Panc1 (cell line): ENCODE measurements around the gene CCDC85C. TPM values are rescaled to one million over a fixed set of nuclear protein-coding genes. Genes with fewer than 3 reads are reported as not detected.

Experiments used
- ATAC-seq: fragments of 200-7000 bp; cut with Tn5 transposase; 2 replicates; pipeline ENCODE4 v1.9.1; 2020; ENCODE audit warnings: mild to moderate bottlenecking, moderate library complexity
- BruUV-seq: library from RNA; stranded (reverse); fragments of 400-500 nt; replicated peaks from 2 replicates; lab custom pipeline; 2021; lab: Mats Ljungman, UMichigan
- CTCF ChIA-PET: fragments of 300-600 bp; sonication (Branson Sonifier 250); formaldehyde crosslinking; loops from one replicate; lab custom pipeline; 2022; ENCODE audit warnings: antibody characterized with exemption; lab: Charles Lee
- POLR2A ChIA-PET: fragments of 300-600 bp; sonication (Branson Sonifier 250); formaldehyde crosslinking; loops from one replicate; lab custom pipeline; 2022; ENCODE audit warnings: antibody characterized with exemption; lab: Charles Lee
- DNase-seq: peaks from one replicate; pipeline ENCODE4 v3.0.0-alpha.2; 2010; ENCODE audit warnings: low read depth, low spot score
- H3K27ac ChIP-seq: 2 replicates; pipeline ENCODE4 v1.5.1; 2011; ENCODE audit warnings: mild to moderate bottlenecking, low read length, inconsistent platforms
- H3K27me3 ChIP-seq: fragments of 200-500 bp; sonication (Bioruptor generic); 2 replicates; pipeline ENCODE4 v1.6.0; 2014; ENCODE audit warnings: low read length, inconsistent platforms; ENCODE audit not compliant: control insufficient read depth, insufficient read depth
- H3K36me3 ChIP-seq: fragments of 200-500 bp; sonication (Bioruptor generic); 2 replicates; pipeline ENCODE4 v1.5.1; 2014; ENCODE audit warnings: inconsistent platforms, mild to moderate bottlenecking, low read length, moderate library complexity; ENCODE audit not compliant: control insufficient read depth, insufficient read depth
- H3K4me1 ChIP-seq: 2 replicates; pipeline ENCODE4 v1.5.1; 2011; ENCODE audit warnings: inconsistent platforms, mild to moderate bottlenecking, low read length, moderate library complexity; ENCODE audit not compliant: control insufficient read depth, insufficient read depth
- H3K4me3 ChIP-seq, 2 experiments: 2 replicates each; pipeline ENCODE4 v1.5.1; 2011 to 2012; ENCODE audit warnings: low read depth in 2 of 2, low read length in 2 of 2, mild to moderate bottlenecking in 2 of 2, inconsistent platforms in 1 of 2, moderate library complexity in 1 of 2
- H3K9me3 ChIP-seq: fragments of 200-500 bp; sonication (Bioruptor generic); 2 replicates; pipeline ENCODE4 v1.5.1; 2014; ENCODE audit warnings: low read depth, mild to moderate bottlenecking, inconsistent platforms, low read length, moderate library complexity; ENCODE audit not compliant: control insufficient read depth, insufficient read depth
- POLR2AphosphoS5 ChIP-seq: IDR thresholded peaks from 2 replicates; pipeline ENCODE4 v1.6.1; 2012; ENCODE audit warnings: mild to moderate bottlenecking, low read depth, low read length, moderate library complexity
- SIN3A ChIP-seq: IDR thresholded peaks from 2 replicates; pipeline ENCODE4 v1.6.1; 2012; ENCODE audit warnings: low read depth, mild to moderate bottlenecking, low read length, moderate library complexity, borderline replicate concordance; ENCODE audit not compliant: insufficient read depth
- TCF7L2 ChIP-seq: IDR thresholded peaks from 2 replicates; pipeline ENCODE4 v1.6.1; 2011; ENCODE audit warnings: mild to moderate bottlenecking, low read depth, low read length, inconsistent platforms
- in situ Hi-C: cut with HindIII; loops from 2 replicates; pipeline ENCODE4 v1.10.0; 2016; ENCODE audit warnings: low sequenced_read_pairs, low pct_unique_long_range_greater_than_20kb
- intact Hi-C: fragments of 100-400 bp; cut with micrococcal nuclease; formaldehyde crosslinking; loops from one replicate; pipeline ENCODE4 v1.10.0; 2022; ENCODE audit not compliant: unreplicated experiment
- total RNA-seq: library from RNA; stranded (reverse); gene quantifications from one replicate; pipeline ENCODE4 v1.2.1, GENCODE V29; 2021; ENCODE audit not compliant: unreplicated experiment
- TF ChIP-seq, protein P1 (sequence below), 2 experiments: IDR thresholded peaks; 2 replicates each; pipeline ENCODE4 v1.6.1; 2011 to 2012; ENCODE audit warnings: low read depth in 2 of 2, control low read depth in 1 of 2, low read length in 1 of 2, mild to moderate bottlenecking in 1 of 2, moderate library complexity in 1 of 2; ENCODE audit not compliant: insufficient read depth in 1 of 2
- TF ChIP-seq, protein P2 (sequence below): fragments of 450-650 bp; IDR thresholded peaks from 2 replicates; pipeline ENCODE4 v1.5.1; 2017; ENCODE audit warnings: mild to moderate bottlenecking

CCDC85C gene
- total RNA-seq, 1 experiment from 2014 or later: 96.6 TPM

DNA sequence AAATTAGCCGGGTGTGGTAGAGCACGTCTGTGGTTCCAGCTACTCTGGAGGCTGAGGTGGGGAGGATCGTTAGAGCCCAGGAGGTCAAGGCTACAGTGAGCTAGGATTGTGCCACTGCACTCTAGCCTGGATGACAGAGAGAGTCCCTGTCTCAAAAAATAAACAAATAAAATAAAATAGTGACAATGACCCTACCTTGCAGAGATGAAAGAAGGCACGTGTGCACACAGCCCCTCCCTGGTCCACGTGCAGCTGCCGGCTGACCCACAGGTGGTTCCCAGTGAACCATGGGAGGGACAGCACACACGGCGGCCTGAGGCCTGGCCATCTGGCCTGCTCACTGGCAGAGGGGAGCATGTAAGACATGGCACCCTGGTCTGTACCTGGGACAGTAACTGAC is 45.6 kb upstream of the CCDC85C start:
- in situ Hi-C loops: no loop called here

DNA sequence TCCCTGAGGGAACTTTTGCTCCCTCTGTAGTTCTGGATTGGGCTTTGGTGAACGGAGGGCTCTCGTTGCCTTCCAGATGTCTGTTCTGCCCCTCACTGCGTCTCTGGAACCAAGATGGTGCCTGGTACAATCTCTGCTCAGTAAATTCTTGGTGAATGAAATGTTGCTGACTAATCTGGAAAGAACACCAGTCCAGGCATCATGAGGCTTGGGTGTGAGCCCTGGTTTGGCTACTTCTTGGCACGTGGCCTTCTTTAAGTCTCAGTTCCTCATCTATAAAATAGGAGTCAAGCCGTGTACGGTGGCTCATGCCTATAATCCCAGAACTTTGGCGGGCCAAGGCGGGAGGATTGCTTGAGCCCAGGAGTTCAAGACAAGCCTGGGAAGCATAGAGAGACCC is 45.2 kb upstream of the CCDC85C start:
- ATAC-seq (no peak), DNase-seq (no peak)
- in situ Hi-C loops (no loop called here), intact Hi-C loops (no loop called here)
- Histone ChIP-seq H3K27ac (no peak overlapping the region), H3K4me3 (no peak overlapping the region), H3K36me3 (no peaks in the 10 kb centered on the region), H3K4me1 (no peaks in the 10 kb centered on the region), H3K27me3 (no peaks in the 10 kb centered on the region), H3K9me3 (no peaks in the 10 kb centered on the region)
- ChIA-PET CTCF (no interaction called here), POLR2A (no interaction called here)
- TF ChIP-seq, protein P1, sequence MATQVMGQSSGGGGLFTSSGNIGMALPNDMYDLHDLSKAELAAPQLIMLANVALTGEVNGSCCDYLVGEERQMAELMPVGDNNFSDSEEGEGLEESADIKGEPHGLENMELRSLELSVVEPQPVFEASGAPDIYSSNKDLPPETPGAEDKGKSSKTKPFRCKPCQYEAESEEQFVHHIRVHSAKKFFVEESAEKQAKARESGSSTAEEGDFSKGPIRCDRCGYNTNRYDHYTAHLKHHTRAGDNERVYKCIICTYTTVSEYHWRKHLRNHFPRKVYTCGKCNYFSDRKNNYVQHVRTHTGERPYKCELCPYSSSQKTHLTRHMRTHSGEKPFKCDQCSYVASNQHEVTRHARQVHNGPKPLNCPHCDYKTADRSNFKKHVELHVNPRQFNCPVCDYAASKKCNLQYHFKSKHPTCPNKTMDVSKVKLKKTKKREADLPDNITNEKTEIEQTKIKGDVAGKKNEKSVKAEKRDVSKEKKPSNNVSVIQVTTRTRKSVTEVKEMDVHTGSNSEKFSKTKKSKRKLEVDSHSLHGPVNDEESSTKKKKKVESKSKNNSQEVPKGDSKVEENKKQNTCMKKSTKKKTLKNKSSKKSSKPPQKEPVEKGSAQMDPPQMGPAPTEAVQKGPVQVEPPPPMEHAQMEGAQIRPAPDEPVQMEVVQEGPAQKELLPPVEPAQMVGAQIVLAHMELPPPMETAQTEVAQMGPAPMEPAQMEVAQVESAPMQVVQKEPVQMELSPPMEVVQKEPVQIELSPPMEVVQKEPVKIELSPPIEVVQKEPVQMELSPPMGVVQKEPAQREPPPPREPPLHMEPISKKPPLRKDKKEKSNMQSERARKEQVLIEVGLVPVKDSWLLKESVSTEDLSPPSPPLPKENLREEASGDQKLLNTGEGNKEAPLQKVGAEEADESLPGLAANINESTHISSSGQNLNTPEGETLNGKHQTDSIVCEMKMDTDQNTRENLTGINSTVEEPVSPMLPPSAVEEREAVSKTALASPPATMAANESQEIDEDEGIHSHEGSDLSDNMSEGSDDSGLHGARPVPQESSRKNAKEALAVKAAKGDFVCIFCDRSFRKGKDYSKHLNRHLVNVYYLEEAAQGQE (IDR thresholded peaks at IDR 0.05; ENCODE audit: insufficient read depth in 1 of 2, low read depth in 2 of 2, low read length in 1 of 2): no peak
- TF ChIP-seq POLR2AphosphoS5 (no peak), SIN3A (no peak), TCF7L2 (no peak)
- TF ChIP-seq, protein P2, sequence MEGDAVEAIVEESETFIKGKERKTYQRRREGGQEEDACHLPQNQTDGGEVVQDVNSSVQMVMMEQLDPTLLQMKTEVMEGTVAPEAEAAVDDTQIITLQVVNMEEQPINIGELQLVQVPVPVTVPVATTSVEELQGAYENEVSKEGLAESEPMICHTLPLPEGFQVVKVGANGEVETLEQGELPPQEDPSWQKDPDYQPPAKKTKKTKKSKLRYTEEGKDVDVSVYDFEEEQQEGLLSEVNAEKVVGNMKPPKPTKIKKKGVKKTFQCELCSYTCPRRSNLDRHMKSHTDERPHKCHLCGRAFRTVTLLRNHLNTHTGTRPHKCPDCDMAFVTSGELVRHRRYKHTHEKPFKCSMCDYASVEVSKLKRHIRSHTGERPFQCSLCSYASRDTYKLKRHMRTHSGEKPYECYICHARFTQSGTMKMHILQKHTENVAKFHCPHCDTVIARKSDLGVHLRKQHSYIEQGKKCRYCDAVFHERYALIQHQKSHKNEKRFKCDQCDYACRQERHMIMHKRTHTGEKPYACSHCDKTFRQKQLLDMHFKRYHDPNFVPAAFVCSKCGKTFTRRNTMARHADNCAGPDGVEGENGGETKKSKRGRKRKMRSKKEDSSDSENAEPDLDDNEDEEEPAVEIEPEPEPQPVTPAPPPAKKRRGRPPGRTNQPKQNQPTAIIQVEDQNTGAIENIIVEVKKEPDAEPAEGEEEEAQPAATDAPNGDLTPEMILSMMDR: no peak
- BruUV-seq: no TSS peak

More for the DNA sequence above, 45.6 kb upstream of the CCDC85C start:
- no peak for TF ChIP-seq POLR2AphosphoS5
- no peak for TF ChIP-seq SIN3A
- no peak for TF ChIP-seq TCF7L2
- TF ChIP-seq, protein P2: no peak
- TF ChIP-seq, protein P1 (IDR thresholded peaks at IDR 0.05; ENCODE audit: insufficient read depth in 1 of 2, low read depth in 2 of 2, low read length in 1 of 2): no peak
- no peaks in the 10 kb centered on the region for H3K4me1 ChIP-seq
- no peak overlapping the region for H3K4me3 ChIP-seq
- BruUV-seq: no TSS peak
- no peaks in the 10 kb centered on the region for H3K36me3 ChIP-seq
- no peak overlapping the region for H3K27ac ChIP-seq
- intact Hi-C loops: no loop called here
- H3K27me3 ChIP-seq: no peaks in the 10 kb centered on the region
- DNase-seq (no peak), ATAC-seq (no peak)
- ChIA-PET POLR2A (no interaction called here), CTCF (no interaction called here)
- H3K9me3 ChIP-seq: no peaks in the 10 kb centered on the region
